Right lobe of liver (tissue), 6 donors: Measurements from ENCODE around the gene SYT17. TPM values are rescaled to one million over a fixed set of nuclear protein-coding genes. Genes with fewer than 3 reads are reported as not detected.

Experiments
- ATAC-seq, 4 donors: fragments of 200-7000 bp; cut with Tn5 transposase; one replicate each; pipeline ENCODE4 v1.9.1; 2020; ENCODE audit warnings: mild to moderate bottlenecking in 4 of 4, moderate library complexity in 4 of 4
- DNase-seq, 3 donors: peaks; one replicate each; pipeline ENCODE4 v3.0.0-alpha.2; 2020
- H3K27ac ChIP-seq, 3 donors: fragments of 200-600 bp; one replicate each; pipeline ENCODE4 v1.8.0; 2022
- H3K27me3 ChIP-seq, 2 donors: fragments of 200-600 bp; one replicate each; pipeline ENCODE4 v1.8.0; 2022
- H3K36me3 ChIP-seq, 4 donors: fragments of 200-600 bp; sonication (generic) in 1 of 4; one replicate each; pipeline versions ENCODE4 v1.5.1 to v1.8.0; 2017 to 2022; ENCODE audit warnings: control low read depth in 1 of 4
- H3K4me1 ChIP-seq, 4 donors: fragments of 200-600 bp; sonication (generic) in 1 of 4; one replicate each; pipeline versions ENCODE4 v1.5.1 to v1.8.0; 2017 to 2022; ENCODE audit warnings: control low read depth in 1 of 4
- H3K4me3 ChIP-seq, 3 donors: fragments of 200-600 bp; one replicate each; pipeline ENCODE4 v1.8.0; 2022
- H3K9me3 ChIP-seq, 4 donors: fragments of 200-600 bp; sonication (generic) in 1 of 4; one replicate each; pipeline versions ENCODE4 v1.5.1 to v1.8.0; 2017 to 2022; ENCODE audit warnings: control low read depth in 1 of 4
- POLR2A ChIP-seq: fragments of 450-650 bp; IDR thresholded peaks from one replicate; pipeline ENCODE4 v1.6.1; 2017; ENCODE audit warnings: antibody characterized with exemption, mild to moderate bottlenecking
- WGBS: methylation state at CpG from one replicate; pipeline ENCODE4 v1.1.6; 2018; ENCODE audit warnings: low coverage, low lambda C conversion rate; ENCODE audit not compliant: insufficient coverage; ENCODE audit errors: missing lambda C conversion rate; 5-methylcytosine and 5-hydroxymethylcytosine counted together
- intact Hi-C, 2 donors: fragments of 100-400 bp; cut with DNase I; formaldehyde crosslinking; loops; one replicate each; pipeline versions ENCODE4 v1.11.2 to v1.14.1; 2022
- total RNA-seq, 6 experiments: library from RNA; depleted of rRNA in 2 of 6; stranded (reverse); fragments of >200 nt in 2 of 6; fragmentation: NEBNext Ultra II Directional in 3 of 6; extraction: Animal tissue kit (Norgen Biotek cat#: 25700) in 3 of 6; gene quantifications; one replicate each; pipeline versions ENCODE4 v1.1.0 to v1.2.4, GENCODE V29; 2016 to 2023
- TF ChIP-seq, protein P1 (sequence below), 4 donors: fragments of 200-600 bp in 3 of 4; fragments of 450-650 bp in 1 of 4; IDR thresholded peaks; one replicate each; pipeline versions ENCODE4 v1.5.1 to v1.8.0; 2016 to 2022; ENCODE audit warnings: antibody characterized with exemption in 4 of 4, mild to moderate bottlenecking in 2 of 4
- donor health status: DM: no; HTN: yes; CAD: no.
- donor health status: DM: no; HTN: no; CAD: no.
- donor health status: DM: no; HTN: no; CAD: no.
- donor health status: DM: no; HTN: yes; CAD: no.
- donor health status: DM: no; HTN: yes; CAD: no.

Gene SYT17
- total RNA-seq, 6 experiments from 2014 or later = 8.2 to 14.1 (median 9.5) TPM

DNA sequence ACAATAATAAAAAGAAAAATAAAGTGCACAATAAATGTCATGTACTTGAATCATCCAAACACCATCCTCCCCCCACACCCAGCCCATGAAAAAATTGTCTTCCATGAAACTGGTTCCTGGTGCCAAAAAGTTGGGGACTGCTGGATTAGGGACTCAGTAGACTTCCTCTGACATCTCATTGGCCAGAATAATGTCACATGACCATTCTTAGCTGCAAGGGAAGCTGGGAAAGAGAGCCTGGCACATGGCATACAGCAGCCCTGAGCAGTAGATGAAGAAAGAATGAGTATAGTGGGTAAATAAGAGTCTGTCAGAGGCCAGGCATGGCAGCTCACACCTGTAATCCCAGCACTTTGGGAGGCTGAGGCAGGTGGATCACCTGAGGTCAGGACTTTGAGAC lies 41.7 kb upstream of the SYT17 start:
- no peaks in the 10 kb centered on the region for H3K9me3 ChIP-seq
- peaks cover 0 to 29% (median 5%) of the 10 kb centered on the region in 4 donors for H3K4me1 ChIP-seq
- DNase-seq (no peak), ATAC-seq (no peak)
- intact Hi-C loops = no loop called here
- H3K27ac ChIP-seq = no peak overlapping the region
- H3K36me3 ChIP-seq = no peaks in the 10 kb centered on the region
- TF ChIP-seq POLR2A = no peak
- TF ChIP-seq, protein P1, sequence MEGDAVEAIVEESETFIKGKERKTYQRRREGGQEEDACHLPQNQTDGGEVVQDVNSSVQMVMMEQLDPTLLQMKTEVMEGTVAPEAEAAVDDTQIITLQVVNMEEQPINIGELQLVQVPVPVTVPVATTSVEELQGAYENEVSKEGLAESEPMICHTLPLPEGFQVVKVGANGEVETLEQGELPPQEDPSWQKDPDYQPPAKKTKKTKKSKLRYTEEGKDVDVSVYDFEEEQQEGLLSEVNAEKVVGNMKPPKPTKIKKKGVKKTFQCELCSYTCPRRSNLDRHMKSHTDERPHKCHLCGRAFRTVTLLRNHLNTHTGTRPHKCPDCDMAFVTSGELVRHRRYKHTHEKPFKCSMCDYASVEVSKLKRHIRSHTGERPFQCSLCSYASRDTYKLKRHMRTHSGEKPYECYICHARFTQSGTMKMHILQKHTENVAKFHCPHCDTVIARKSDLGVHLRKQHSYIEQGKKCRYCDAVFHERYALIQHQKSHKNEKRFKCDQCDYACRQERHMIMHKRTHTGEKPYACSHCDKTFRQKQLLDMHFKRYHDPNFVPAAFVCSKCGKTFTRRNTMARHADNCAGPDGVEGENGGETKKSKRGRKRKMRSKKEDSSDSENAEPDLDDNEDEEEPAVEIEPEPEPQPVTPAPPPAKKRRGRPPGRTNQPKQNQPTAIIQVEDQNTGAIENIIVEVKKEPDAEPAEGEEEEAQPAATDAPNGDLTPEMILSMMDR (IDR thresholded peaks at IDR 0.05) = no peak
- H3K4me3 ChIP-seq = no peak overlapping the region
- H3K27me3 ChIP-seq = no peaks in the 10 kb centered on the region

DNA sequence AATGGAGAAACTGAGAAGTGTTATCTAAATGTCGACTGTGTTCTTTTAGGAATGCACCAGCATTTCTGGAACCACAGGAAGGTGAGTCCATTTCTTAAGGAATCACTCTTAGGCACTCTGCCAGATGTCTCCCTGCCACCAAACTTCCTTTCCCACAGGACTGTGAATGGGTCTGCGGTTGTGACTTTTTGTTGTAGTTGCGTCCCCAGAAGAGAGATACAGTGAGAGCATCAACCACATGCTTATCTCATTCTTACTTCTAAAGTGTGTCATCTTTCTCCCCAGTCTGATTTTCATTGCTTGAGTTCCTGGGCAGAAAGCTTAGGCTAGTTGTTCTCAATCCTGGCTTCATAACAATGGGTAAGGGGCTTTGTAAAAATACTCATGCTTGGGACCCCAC lies 40.8 kb upstream of the SYT17 start:
- WGBS = 70% methylated on average over 3 of the region's 3 CpGs
- ATAC-seq = no peak
- H3K27ac ChIP-seq = no peak overlapping the region

DNA sequence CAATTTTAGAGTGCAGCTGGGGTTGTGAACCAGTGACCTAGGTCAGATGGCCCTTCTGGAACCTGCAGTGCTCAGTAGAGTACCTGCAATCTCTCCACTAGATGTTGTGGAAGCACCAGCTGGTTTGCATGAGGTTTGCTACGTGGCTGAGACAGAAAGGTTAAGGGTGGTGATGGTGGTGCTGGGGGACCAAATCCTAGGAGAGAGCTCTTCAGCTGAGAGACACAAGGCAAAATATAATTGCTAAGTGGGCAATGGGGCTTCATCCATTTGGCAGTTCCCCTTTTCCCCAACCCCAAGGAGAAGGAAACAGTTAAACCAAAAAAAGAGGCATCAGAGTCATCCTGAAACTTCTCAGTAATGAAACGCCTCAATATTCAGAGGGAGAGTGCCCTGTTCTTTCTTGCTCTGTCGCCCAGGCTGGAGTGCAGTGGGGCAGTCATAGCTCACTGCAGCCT lies 40.3 kb upstream of the SYT17 start:
- no peak for DNase-seq
- no peak for TF ChIP-seq POLR2A
- TF ChIP-seq, protein P1 (IDR thresholded peaks at IDR 0.05) = no peak
- H3K27me3 ChIP-seq = no peaks in the 10 kb centered on the region
- no peak overlapping the region for H3K27ac ChIP-seq
- no peak overlapping the region for H3K4me3 ChIP-seq
- WGBS = 40% methylated on average over 1 of the region's 3 CpGs
- intact Hi-C loops = no loop called here
- no peaks in the 10 kb centered on the region for H3K9me3 ChIP-seq
- peaks cover 0 to 31% (median 8%) of the 10 kb centered on the region in 4 donors for H3K4me1 ChIP-seq
- no peaks in the 10 kb centered on the region for H3K36me3 ChIP-seq
- ATAC-seq = no peak

More for the DNA sequence above, 40.8 kb upstream of the SYT17 start:
- TF ChIP-seq, protein P1 (IDR thresholded peaks at IDR 0.05) = no peak
- TF ChIP-seq POLR2A = no peak
- DNase-seq = no peak
- H3K27me3 ChIP-seq = no peaks in the 10 kb centered on the region
- H3K4me1 ChIP-seq = peaks cover 0 to 33% (median 8%) of the 10 kb centered on the region in 4 donors
- H3K9me3 ChIP-seq = no peaks in the 10 kb centered on the region
- H3K4me3 ChIP-seq = no peak overlapping the region
- intact Hi-C loops = no loop called here
- no peaks in the 10 kb centered on the region for H3K36me3 ChIP-seq

DNA sequence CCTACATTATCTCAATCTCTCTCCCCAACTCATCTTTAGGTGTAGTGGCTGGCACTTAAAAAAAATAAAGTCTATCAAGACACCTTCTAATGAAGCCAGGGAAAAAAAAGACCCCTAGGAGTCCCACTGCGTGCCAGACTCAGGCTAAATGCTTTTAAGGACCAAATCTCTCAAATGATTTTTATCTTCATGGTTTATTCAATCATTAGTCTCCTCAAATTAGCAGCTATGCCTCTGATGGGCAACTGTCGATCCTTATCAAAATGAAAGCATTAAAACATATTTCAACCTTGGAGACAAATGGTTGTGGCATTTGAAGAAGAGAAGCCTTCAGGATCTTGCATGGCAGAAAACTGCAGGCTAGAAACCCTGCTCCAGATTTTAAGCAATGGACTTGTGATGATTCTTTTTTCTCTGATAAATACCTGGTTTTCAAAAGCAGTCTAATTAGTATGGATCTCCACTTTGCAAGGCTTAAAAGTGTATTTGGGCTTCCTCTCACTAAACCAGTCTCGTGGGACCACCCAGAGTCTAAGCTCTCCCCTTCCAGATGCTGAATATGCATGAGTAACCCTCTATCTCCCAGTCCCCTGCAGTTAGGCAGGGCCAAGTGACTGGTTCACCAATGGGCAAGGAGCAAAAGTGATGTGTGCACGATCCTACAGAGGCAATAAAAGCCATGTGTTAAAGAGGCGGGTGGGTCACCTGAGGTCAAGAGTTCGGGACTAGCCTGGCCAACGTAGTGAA lies 39.4 kb upstream of the SYT17 start:
- Histone ChIP-seq H3K4me1 (peaks cover 0 to 25% (median 6%) of the 10 kb centered on the region in 4 donors), H3K36me3 (no peaks in the 10 kb centered on the region), H3K9me3 (no peaks in the 10 kb centered on the region), H3K27ac (no peak overlapping the region), H3K27me3 (no peaks in the 10 kb centered on the region), H3K4me3 (no peak overlapping the region)
- WGBS = 92% methylated on average over 7 of the region's 7 CpGs
- intact Hi-C loops = no loop called here
- ATAC-seq (no peak), DNase-seq (no peak)
- TF ChIP-seq, protein P1 (IDR thresholded peaks at IDR 0.05) = no peak
- TF ChIP-seq POLR2A = no peak
